HepG2 (cell line): ENCODE results near the gene GSDMA. TPM values are rescaled to one million over a fixed set of nuclear protein-coding genes. Genes with fewer than 3 reads are reported as not detected.

Source experiments
- BHLHE40 ChIP-seq: IDR thresholded peaks from 2 replicates; pipeline ENCODE4 v1.6.1; 2011; ENCODE audit warnings: low read length, improper control_type of control experiment
- HMG20B ChIP-seq: conservative IDR thresholded peaks from 2 replicates; pipeline ENCODE4 v1.6.1; 2016; ENCODE audit warnings: missing genetic modification reagents, missing compliant biosample characterization
- IKZF1 ChIP-seq: fragments of 450-650 bp; IDR thresholded peaks from 2 replicates; pipeline ENCODE4 v1.7.1; 2016
- JUNB ChIP-seq: sonication (generic); formaldehyde crosslinking; IDR thresholded peaks from 2 replicates; pipeline ENCODE4 v1.8.0; 2022; ENCODE audit warnings: missing genetic modification reagents, mild to moderate bottlenecking, borderline replicate concordance
- KDM5A ChIP-seq: fragments of 200-600 bp; sonication (generic); IDR thresholded peaks from 2 replicates; pipeline ENCODE4 v1.7.0; 2018; ENCODE audit warnings: antibody characterized with exemption, mild to moderate bottlenecking, low read length, borderline replicate concordance
- KLF12 ChIP-seq: sonication (generic); formaldehyde crosslinking; IDR thresholded peaks from 2 replicates; pipeline ENCODE4 v1.4.0; 2020; ENCODE audit warnings: missing genetic modification reagents, borderline replicate concordance
- MXD4 ChIP-seq: IDR thresholded peaks from 2 replicates; pipeline ENCODE4 v1.6.1; 2016; ENCODE audit warnings: mild to moderate bottlenecking, missing biosample characterization, missing genetic modification reagents
- PLSCR1 ChIP-seq: sonication (generic); formaldehyde crosslinking; IDR thresholded peaks from 2 replicates; pipeline ENCODE4 v1.5.0; 2020; ENCODE audit warnings: missing genetic modification reagents, mild to moderate bottlenecking, borderline replicate concordance
- RFX3 ChIP-seq: IDR thresholded peaks from 2 replicates; pipeline ENCODE4 v1.6.1; 2016; ENCODE audit warnings: missing biosample characterization, missing genetic modification reagents
- SAP130 ChIP-seq: IDR thresholded peaks from 2 replicates; pipeline ENCODE4 v1.6.1; 2016; ENCODE audit warnings: low read depth
- U2AF2 ChIP-seq: fragments of 200-400 bp; formaldehyde crosslinking; IDR thresholded peaks from 2 replicates; pipeline ENCODE4 v1.6.1; 2017; ENCODE audit warnings: low read depth, mild to moderate bottlenecking, low read length
- ZNF101 ChIP-seq: sonication (generic); formaldehyde crosslinking; IDR thresholded peaks from 2 replicates; pipeline ENCODE4 v1.4.0; 2020; ENCODE audit warnings: mild to moderate bottlenecking, low read depth, missing genetic modification reagents, borderline replicate concordance
- ZNF326 ChIP-seq: sonication (generic); formaldehyde crosslinking; IDR thresholded peaks from 2 replicates; pipeline ENCODE4 v1.4.0; 2020; ENCODE audit warnings: missing genetic modification reagents, borderline replicate concordance
- ZNF335 ChIP-seq: sonication (generic); formaldehyde crosslinking; IDR thresholded peaks from 2 replicates; pipeline ENCODE4 v1.4.0; 2020; ENCODE audit warnings: missing genetic modification reagents
- ZNF512B ChIP-seq: sonication (generic); formaldehyde crosslinking; IDR thresholded peaks from 2 replicates; pipeline ENCODE4 v1.5.1; 2020; ENCODE audit warnings: missing genetic modification reagents, mild to moderate bottlenecking, borderline replicate concordance
- ZNF558 ChIP-seq: sonication (generic); formaldehyde crosslinking; IDR thresholded peaks from 2 replicates; pipeline ENCODE4 v1.9.0; 2022; ENCODE audit warnings: mild to moderate bottlenecking, missing genetic modification reagents, borderline replicate concordance
- ZNF577 ChIP-seq: sonication (generic); formaldehyde crosslinking; IDR thresholded peaks from 2 replicates; pipeline ENCODE4 v1.4.0; 2020; ENCODE audit warnings: mild to moderate bottlenecking, low read depth, missing genetic modification reagents, borderline replicate concordance
- ZNF775 ChIP-seq: sonication (generic); formaldehyde crosslinking; IDR thresholded peaks from 2 replicates; pipeline ENCODE4 v1.4.0; 2020; ENCODE audit warnings: missing genetic modification reagents, mild to moderate bottlenecking, moderate library complexity, borderline replicate concordance
- polyA plus RNA-seq, 8 experiments: library from polyadenylated mRNA; depleted of rRNA in 3 of 8; stranded (reverse) in 7 of 8; unstranded in 1 of 8; fragments of >200 nt; fragmentation: Illumina TruSeq in 4 of 8; extraction: Trizol in 4 of 8; gene quantifications; 2 replicates each; pipeline versions ENCODE4 v1.2.1 to v1.2.3, GENCODE V29; 2011 to 2016; ENCODE audit warnings: low read depth in 4 of 8, missing spikeins in 1 of 8, mixed read lengths in 1 of 8; ENCODE audit not compliant: insufficient read depth in 1 of 8
- total RNA-seq, 5 experiments: library from RNA; depleted of rRNA; stranded (reverse); fragments of >200 nt; fragmentation: Illumina TruSeq; extraction: Trizol; gene quantifications; 2 replicates each; pipeline ENCODE4 v1.2.3, GENCODE V29; 2016; ENCODE audit warnings: low read depth in 1 of 5
- TF ChIP-seq, protein P1 (sequence below): sonication (generic); formaldehyde crosslinking; IDR thresholded peaks from 2 replicates; pipeline ENCODE4 v1.5.0; 2020; ENCODE audit warnings: mild to moderate bottlenecking, low read depth, missing genetic modification reagents, borderline replicate concordance
- TF ChIP-seq, protein P2 (sequence below): fragments of 450-650 bp; IDR thresholded peaks from 2 replicates; pipeline ENCODE4 v1.6.1; 2017
- TF ChIP-seq, protein P3 (sequence below): sonication (generic); formaldehyde crosslinking; IDR thresholded peaks from 2 replicates; pipeline ENCODE4 v1.5.0; 2020; ENCODE audit warnings: missing genetic modification reagents, mild to moderate bottlenecking, borderline replicate concordance
- TF ChIP-seq, protein P4 (sequence below): sonication (generic); formaldehyde crosslinking; IDR thresholded peaks from 2 replicates; pipeline ENCODE4 v1.5.0; 2020; ENCODE audit warnings: mild to moderate bottlenecking, missing genetic modification reagents

GSDMA gene
- total and polyA plus RNA-seq, 2 of the 13 experiments (the other 11 are each of a cell fraction or from before 2014, with no cell fraction given): not detected

DNA sequence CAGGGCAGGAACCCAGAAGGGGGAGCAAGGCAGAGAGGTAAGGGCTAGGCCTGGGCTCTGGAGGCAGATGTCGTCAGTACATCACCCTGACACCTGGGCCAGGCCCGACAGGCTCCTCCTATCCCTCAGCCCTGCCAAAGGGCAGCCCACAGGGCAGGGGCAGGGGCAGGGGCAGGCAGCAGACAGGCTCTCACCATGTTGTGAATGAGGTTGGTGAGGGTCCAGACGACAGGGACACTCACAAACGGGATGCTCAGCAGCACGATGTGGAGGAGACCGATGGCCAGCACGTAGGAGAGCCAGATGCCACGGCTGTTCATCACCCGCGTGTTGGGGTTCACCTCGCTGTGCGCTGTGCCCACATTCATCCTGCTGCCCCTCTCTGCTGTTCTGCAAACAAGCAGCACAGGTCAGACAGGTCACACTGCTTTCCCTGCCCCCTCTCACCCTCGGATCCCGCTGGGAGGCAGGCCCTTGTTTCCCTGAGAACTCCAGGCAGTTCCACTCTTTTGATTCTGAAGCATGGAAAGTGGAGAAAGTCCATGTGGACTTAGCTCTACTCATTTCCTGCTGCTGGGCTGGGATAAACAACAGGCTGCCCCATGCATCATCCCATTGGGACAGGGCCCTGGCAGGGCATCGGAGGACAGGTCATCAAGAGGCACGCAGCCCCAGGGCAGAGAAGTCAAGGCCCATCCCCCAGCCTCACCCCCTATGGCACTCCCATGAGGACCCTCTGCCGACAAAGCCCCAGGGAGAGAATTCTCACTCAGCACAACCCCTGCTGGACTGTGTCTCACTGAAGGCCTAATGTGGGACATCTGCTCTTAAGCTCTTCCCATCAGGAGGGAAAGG, 38.7 kb upstream of the GSDMA start (continued):
- TF ChIP-seq, protein P1, sequence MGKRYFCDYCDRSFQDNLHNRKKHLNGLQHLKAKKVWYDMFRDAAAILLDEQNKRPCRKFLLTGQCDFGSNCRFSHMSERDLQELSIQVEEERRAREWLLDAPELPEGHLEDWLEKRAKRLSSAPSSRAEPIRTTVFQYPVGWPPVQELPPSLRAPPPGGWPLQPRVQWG (CRISPR knock-in tag): no peak
- peak; percentile 92 for TF ChIP-seq ZNF335 (CRISPR knock-in tag)
- no peak; the same call in 1 of the 2 replicates for TF ChIP-seq ZNF326 (CRISPR knock-in tag)
- TF ChIP-seq ZNF512B (CRISPR knock-in tag): no peak
- TF ChIP-seq KLF12 (CRISPR knock-in tag): peak; percentile 91
- no peak for TF ChIP-seq ZNF577 (CRISPR knock-in tag)
- TF ChIP-seq HMG20B (CRISPR knock-in tag): peak; percentile 94; the same call in 1 of the 2 replicates
- no peak for TF ChIP-seq U2AF2
- no peak; the same call in 1 of the 2 replicates for TF ChIP-seq PLSCR1 (CRISPR knock-in tag)
- no peak for TF ChIP-seq BHLHE40
- peak; percentile 50; the same call in 1 of the 2 replicates for TF ChIP-seq RFX3 (CRISPR knock-in tag)
- TF ChIP-seq IKZF1: no peak
- TF ChIP-seq, protein P2, sequence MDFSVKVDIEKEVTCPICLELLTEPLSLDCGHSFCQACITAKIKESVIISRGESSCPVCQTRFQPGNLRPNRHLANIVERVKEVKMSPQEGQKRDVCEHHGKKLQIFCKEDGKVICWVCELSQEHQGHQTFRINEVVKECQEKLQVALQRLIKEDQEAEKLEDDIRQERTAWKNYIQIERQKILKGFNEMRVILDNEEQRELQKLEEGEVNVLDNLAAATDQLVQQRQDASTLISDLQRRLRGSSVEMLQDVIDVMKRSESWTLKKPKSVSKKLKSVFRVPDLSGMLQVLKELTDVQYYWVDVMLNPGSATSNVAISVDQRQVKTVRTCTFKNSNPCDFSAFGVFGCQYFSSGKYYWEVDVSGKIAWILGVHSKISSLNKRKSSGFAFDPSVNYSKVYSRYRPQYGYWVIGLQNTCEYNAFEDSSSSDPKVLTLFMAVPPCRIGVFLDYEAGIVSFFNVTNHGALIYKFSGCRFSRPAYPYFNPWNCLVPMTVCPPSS: no peak
- no peak for TF ChIP-seq KDM5A
- TF ChIP-seq, protein P3, sequence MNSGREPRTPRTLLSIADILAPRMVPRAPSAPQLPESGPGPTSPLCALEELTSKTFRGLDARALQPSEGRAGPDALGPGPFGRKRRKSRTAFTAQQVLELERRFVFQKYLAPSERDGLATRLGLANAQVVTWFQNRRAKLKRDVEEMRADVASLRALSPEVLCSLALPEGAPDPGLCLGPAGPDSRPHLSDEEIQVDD (CRISPR knock-in tag): no peak
- peak; percentile 85 for TF ChIP-seq JUNB (CRISPR knock-in tag)
- peak; percentile 94 for TF ChIP-seq MXD4 (CRISPR knock-in tag)
- no peak for TF ChIP-seq ZNF775 (CRISPR knock-in tag)
- TF ChIP-seq, protein P4, sequence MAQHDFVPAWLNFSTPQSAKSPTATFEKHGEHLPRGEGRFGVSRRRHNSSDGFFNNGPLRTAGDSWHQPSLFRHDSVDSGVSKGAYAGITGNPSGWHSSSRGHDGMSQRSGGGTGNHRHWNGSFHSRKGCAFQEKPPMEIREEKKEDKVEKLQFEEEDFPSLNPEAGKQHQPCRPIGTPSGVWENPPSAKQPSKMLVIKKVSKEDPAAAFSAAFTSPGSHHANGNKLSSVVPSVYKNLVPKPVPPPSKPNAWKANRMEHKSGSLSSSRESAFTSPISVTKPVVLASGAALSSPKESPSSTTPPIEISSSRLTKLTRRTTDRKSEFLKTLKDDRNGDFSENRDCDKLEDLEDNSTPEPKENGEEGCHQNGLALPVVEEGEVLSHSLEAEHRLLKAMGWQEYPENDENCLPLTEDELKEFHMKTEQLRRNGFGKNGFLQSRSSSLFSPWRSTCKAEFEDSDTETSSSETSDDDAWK: no peak
- peak; percentile 99 for TF ChIP-seq SAP130 (CRISPR knock-in tag)
- peak; percentile 83; the same call in 1 of the 2 replicates for TF ChIP-seq ZNF558
- TF ChIP-seq ZNF101 (CRISPR knock-in tag): 0 out of 2 replicates have a peak, but pooled peaks have one; percentile 35
